Small intestine (tissue), 16 donors: Measurements from ENCODE around the gene KCNA4. TPM values are rescaled to one million over a fixed set of nuclear protein-coding genes. Genes with fewer than 3 reads are reported as not detected.

Source experiments
- DNase-seq, 2 donors: peaks; one replicate each; pipeline versions ENCODE4 v3.0.0 to v3.0.0-alpha.2; 2013
- FAIRE-seq: peaks from 2 replicates; lab custom pipeline; 2012; peaks lifted over from hg19 to GRCh38; lab: Jason Lieb, UNC
- H3K27ac ChIP-seq, 3 donors: one replicate each; pipeline ENCODE4 v1.5.1; 2013; ENCODE audit warnings: low read length in 2 of 3, mild to moderate bottlenecking in 2 of 3, control low read depth in 1 of 3, inconsistent platforms in 1 of 3, low read depth in 1 of 3, moderate library complexity in 1 of 3
- H3K27me3 ChIP-seq, 3 donors: one replicate each; pipeline ENCODE4 v1.6.1; 2013; ENCODE audit warnings: low read length in 3 of 3, inconsistent platforms in 1 of 3; ENCODE audit not compliant: control insufficient read depth in 3 of 3, insufficient read depth in 3 of 3
- H3K36me3 ChIP-seq, 3 donors: one replicate each; pipeline ENCODE4 v1.6.1; 2013; ENCODE audit warnings: low read length in 3 of 3, inconsistent platforms in 1 of 3, low read depth in 1 of 3, mild to moderate bottlenecking in 1 of 3, moderate library complexity in 1 of 3; ENCODE audit not compliant: control insufficient read depth in 3 of 3, insufficient read depth in 2 of 3
- H3K4me1 ChIP-seq, 3 donors: one replicate each; pipeline ENCODE4 v1.6.1; 2013; ENCODE audit warnings: low read length in 2 of 3, inconsistent platforms in 1 of 3, low read depth in 1 of 3, mild to moderate bottlenecking in 1 of 3, moderate library complexity in 1 of 3; ENCODE audit not compliant: control insufficient read depth in 3 of 3, insufficient read depth in 2 of 3
- H3K4me3 ChIP-seq, 3 donors: one replicate each; pipeline ENCODE4 v1.5.1; 2013; ENCODE audit warnings: low read length in 3 of 3, control low read depth in 1 of 3, inconsistent platforms in 1 of 3, low read depth in 1 of 3, mild to moderate bottlenecking in 1 of 3, moderate library complexity in 1 of 3
- H3K9me3 ChIP-seq, 2 donors: one replicate each; pipeline ENCODE4 v1.6.1; 2013; ENCODE audit warnings: low read depth in 1 of 2, low read length in 1 of 2; ENCODE audit not compliant: control insufficient read depth in 2 of 2, insufficient read depth in 1 of 2
- WGBS, 3 donors: extraction: QIAGEN DNeasy Blood & Tissue Kit; methylation state at CpG; one replicate each; pipeline ENCODE4 v1.1.7; 2013; 5-methylcytosine and 5-hydroxymethylcytosine counted together
- long read RNA-seq, 10 donors: transcript quantifications; one replicate each; lab custom pipeline, GENCODE V29; 2026
- polyA plus RNA-seq, 4 donors: library from polyadenylated mRNA; stranded (reverse) in 3 of 4; unstranded in 1 of 4; fragments of 200-250 nt in 3 of 4; fragments of 120-200 nt in 1 of 4; gene quantifications; one replicate each; pipeline versions ENCODE4 v1.2.1 to v1.2.3, GENCODE V29; 2013
- donor health status: healthy with polysubstance abuse.
- donor health status: control.
- donor health status: control.
- donor health status: Bipolar disorder and iron deficiency.
- donor health status: healthy.

The KCNA4 gene
- under 1 TPM in 2 of 4 donors, not detected in 2; 0.01 to 0.27 TPM for polyA plus RNA-seq
- long read RNA-seq, donor 1 = 0 reads
- long read RNA-seq, donor 2, full-length matches to known transcripts = 1 of 1 reads
- long read RNA-seq, donor 2, partial matches to known transcripts = 0 of 1 reads
- long read RNA-seq, donor 2, other reads (novel, unspliced or antisense) = 0 of 1 reads
- long read RNA-seq, donor 3 = 0 reads
- long read RNA-seq, donor 4 = 0 reads
- long read RNA-seq, donor 5 = 0 reads
- long read RNA-seq, donor 6 = 0 reads
- long read RNA-seq, donor 7 = 0 reads
- long read RNA-seq, donor 8 = 0 reads
- long read RNA-seq, donor 9 = 0 reads
- long read RNA-seq, donor 10, full-length matches to known transcripts = 4 of 4 reads
- long read RNA-seq, donor 10, partial matches to known transcripts = 0 of 4 reads
- long read RNA-seq, donor 10, other reads (novel, unspliced or antisense) = 0 of 4 reads

- Histone ChIP-seq H3K27ac (no peak within 1 kb of the TSS), H3K4me1 (no peaks in the 10 kb centered on the region), H3K27me3 (peaks cover 0 to 54% (median 17%) of the 10 kb centered on the region in 3 donors), H3K4me3 (peak within 1 kb of the TSS in 1 of 3 donors; percentile 35), H3K9me3 (no peaks in the 10 kb centered on the region), H3K36me3 (no peaks in the 10 kb centered on the region)
- DNase-seq (peak in 1 of 2 donors; percentile 12), FAIRE-seq (no peak)
- WGBS, 3 donors = 2 to 14% (median 6%) methylated on average over 34 to 50 of the region's 50 CpGs
Measured at GRCh38 chr11:30016588-30017363, at the start of gene KCNA4. TSS of gene KCNA4 (minus strand) at chr11:30017030. CDS start at chr11:30012678, 4,352 bp downstream.

DNA sequence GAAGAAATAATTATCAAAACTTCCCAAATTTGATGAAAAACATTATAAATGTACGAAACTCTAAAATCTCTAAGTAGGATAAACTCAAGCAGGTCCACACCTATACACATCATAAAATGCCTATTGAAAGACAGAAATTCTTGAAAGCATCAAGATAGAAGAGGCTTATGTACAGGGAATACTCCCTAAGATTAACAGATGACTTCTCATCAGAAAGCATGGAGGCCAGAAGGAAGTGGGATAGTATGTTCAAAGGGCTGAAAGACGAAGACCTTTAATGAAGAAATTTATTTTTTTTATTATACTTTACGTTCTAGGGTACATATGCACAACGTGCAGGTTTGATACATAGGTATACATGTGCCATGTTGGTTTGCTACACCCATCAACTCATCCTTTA, 45.3 kb upstream of the KCNA4 start:
- FAIRE-seq = no peak
- no peak overlapping the region for H3K27ac ChIP-seq
- no peaks in the 10 kb centered on the region for H3K36me3 ChIP-seq
- peaks cover 0 to 4% of the 10 kb centered on the region in 2 donors for H3K9me3 ChIP-seq
- 63 to 69% (median 65%) methylated on average over 4 of the region's 4 CpGs for WGBS, 3 donors
- no peaks in the 10 kb centered on the region for H3K27me3 ChIP-seq
- no peak for DNase-seq
- H3K4me3 ChIP-seq = no peak overlapping the region
- H3K4me1 ChIP-seq = no peaks in the 10 kb centered on the region

GRCh38 chr11:30059172-30059815, 42.5 kb upstream of the KCNA4 start:
- 65 to 83% (median 81%) methylated on average over 2 of the region's 2 CpGs for WGBS, 3 donors
- Histone ChIP-seq H3K27me3 (no peaks in the 10 kb centered on the region), H3K27ac (no peak overlapping the region), H3K4me3 (no peak overlapping the region), H3K9me3 (no peaks in the 10 kb centered on the region), H3K4me1 (no peaks in the 10 kb centered on the region), H3K36me3 (no peaks in the 10 kb centered on the region)
- FAIRE-seq = no peak
- DNase-seq = no peak

- no peak for DNase-seq
- 27 to 36% (median 30%) methylated on average over 2 of the region's 2 CpGs for WGBS, 3 donors
Measured at GRCh38 chr11:30049214-30049613, 32.4 kb upstream of the KCNA4 start.

GRCh38 chr11:30046578-30046945, 29.7 kb upstream of the KCNA4 start:
- 38 to 48% (median 47%) methylated on average over 6 of the region's 6 CpGs for WGBS, 3 donors

More at GRCh38 chr11:30049214-30049613, 32.4 kb upstream of the KCNA4 start:
- no peak for FAIRE-seq
- Histone ChIP-seq H3K9me3 (no peaks in the 10 kb centered on the region), H3K4me1 (no peaks in the 10 kb centered on the region), H3K4me3 (no peak overlapping the region), H3K27me3 (no peaks in the 10 kb centered on the region), H3K36me3 (no peaks in the 10 kb centered on the region), H3K27ac (no peak overlapping the region)

GRCh38 chr11:30045921-30046577, 29.2 kb upstream of the KCNA4 start:
- Histone ChIP-seq H3K9me3 (no peaks in the 10 kb centered on the region), H3K36me3 (no peaks in the 10 kb centered on the region), H3K4me1 (no peaks in the 10 kb centered on the region), H3K4me3 (no peak overlapping the region), H3K27ac (no peak overlapping the region), H3K27me3 (no peaks in the 10 kb centered on the region)
- 51 to 55% (median 53%) methylated on average over 7 of the region's 7 CpGs for WGBS, 3 donors
- FAIRE-seq = no peak
- no peak for DNase-seq

More at GRCh38 chr11:30046578-30046945, 29.7 kb upstream of the KCNA4 start:
- no peaks in the 10 kb centered on the region for H3K27me3 ChIP-seq
- no peak overlapping the region for H3K4me3 ChIP-seq
- DNase-seq (no peak), FAIRE-seq (no peak)
- no peak overlapping the region for H3K27ac ChIP-seq
- H3K9me3 ChIP-seq = no peaks in the 10 kb centered on the region
- no peaks in the 10 kb centered on the region for H3K36me3 ChIP-seq
- no peaks in the 10 kb centered on the region for H3K4me1 ChIP-seq

- no peak overlapping the region for H3K4me3 ChIP-seq
- H3K4me1 ChIP-seq = no peaks in the 10 kb centered on the region
- H3K9me3 ChIP-seq = no peaks in the 10 kb centered on the region
- DNase-seq (no peak), FAIRE-seq (no peak)
- H3K36me3 ChIP-seq = no peaks in the 10 kb centered on the region
- H3K27ac ChIP-seq = no peak overlapping the region
- no peaks in the 10 kb centered on the region for H3K27me3 ChIP-seq
- WGBS, 3 donors = 67 to 73% (median 71%) methylated on average over 6 of the region's 6 CpGs
Measured at GRCh38 chr11:30045144-30045543, 28.3 kb upstream of the KCNA4 start.

- Histone ChIP-seq H3K4me3 (no peak overlapping the region), H3K9me3 (no peaks in the 10 kb centered on the region), H3K36me3 (no peaks in the 10 kb centered on the region), H3K27me3 (no peaks in the 10 kb centered on the region), H3K27ac (no peak overlapping the region), H3K4me1 (no peaks in the 10 kb centered on the region)
- DNase-seq = no peak
- 93 to 96% (median 94%) methylated on average over 14 of the region's 14 CpGs for WGBS, 3 donors
- FAIRE-seq = no peak
Measured at GRCh38 chr11:30041171-30041570, 24.3 kb upstream of the KCNA4 start.
